Esophagus muscularis mucosa (tissue), 3 donors: Measurements from ENCODE around the gene ZBTB12.

Source experiments
- POLR2A ChIP-seq: fragments of 450-650 bp; IDR thresholded peaks from one replicate; pipeline ENCODE4 v1.6.1; 2017; ENCODE audit warnings: antibody characterized with exemption, moderate library complexity, mild to moderate bottlenecking, low read depth
- TF ChIP-seq, protein P1 (sequence below), 3 experiments: fragments of 200-600 bp in 2 of 3; fragments of 450-650 bp in 1 of 3; sonication (generic) in 2 of 3; IDR thresholded peaks; one replicate each; pipeline ENCODE4 v1.5.1; 2017 to 2019; ENCODE audit warnings: antibody characterized with exemption in 3 of 3, mild to moderate bottlenecking in 2 of 3, moderate library complexity in 1 of 3

DNA sequence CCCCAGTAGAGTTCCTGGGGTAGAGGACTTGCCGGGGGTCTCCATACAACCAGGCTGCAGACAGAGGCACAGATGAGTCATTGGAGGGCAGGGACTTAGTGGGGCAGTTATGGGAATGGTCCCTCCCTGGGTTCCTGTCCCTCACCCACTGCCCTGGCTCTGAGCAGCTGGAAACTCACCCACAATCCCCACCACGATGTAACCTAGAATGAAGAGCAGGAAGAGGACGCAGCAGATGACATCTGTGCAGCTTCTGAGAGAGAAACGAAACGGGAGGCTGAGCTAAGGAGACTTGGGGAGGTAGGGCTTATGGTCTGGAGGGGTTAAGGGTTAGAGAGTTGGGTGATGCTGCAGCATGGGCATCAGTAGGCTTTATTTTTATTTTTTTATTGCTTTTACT, 26.0 kb downstream of the ZBTB12 start:
- TF ChIP-seq, protein P1, sequence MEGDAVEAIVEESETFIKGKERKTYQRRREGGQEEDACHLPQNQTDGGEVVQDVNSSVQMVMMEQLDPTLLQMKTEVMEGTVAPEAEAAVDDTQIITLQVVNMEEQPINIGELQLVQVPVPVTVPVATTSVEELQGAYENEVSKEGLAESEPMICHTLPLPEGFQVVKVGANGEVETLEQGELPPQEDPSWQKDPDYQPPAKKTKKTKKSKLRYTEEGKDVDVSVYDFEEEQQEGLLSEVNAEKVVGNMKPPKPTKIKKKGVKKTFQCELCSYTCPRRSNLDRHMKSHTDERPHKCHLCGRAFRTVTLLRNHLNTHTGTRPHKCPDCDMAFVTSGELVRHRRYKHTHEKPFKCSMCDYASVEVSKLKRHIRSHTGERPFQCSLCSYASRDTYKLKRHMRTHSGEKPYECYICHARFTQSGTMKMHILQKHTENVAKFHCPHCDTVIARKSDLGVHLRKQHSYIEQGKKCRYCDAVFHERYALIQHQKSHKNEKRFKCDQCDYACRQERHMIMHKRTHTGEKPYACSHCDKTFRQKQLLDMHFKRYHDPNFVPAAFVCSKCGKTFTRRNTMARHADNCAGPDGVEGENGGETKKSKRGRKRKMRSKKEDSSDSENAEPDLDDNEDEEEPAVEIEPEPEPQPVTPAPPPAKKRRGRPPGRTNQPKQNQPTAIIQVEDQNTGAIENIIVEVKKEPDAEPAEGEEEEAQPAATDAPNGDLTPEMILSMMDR (IDR thresholded peaks at IDR 0.05), result no peak
- TF ChIP-seq POLR2A, result no peak
